ENCODE measurements around the gene DPY19L3.
"Not testable (repeated sequence)": the region's sequence is repeated elsewhere in the genome, so short reads cannot be mapped to it uniquely, and the experiment has no call there.

DPY19L3 gene, protein sequence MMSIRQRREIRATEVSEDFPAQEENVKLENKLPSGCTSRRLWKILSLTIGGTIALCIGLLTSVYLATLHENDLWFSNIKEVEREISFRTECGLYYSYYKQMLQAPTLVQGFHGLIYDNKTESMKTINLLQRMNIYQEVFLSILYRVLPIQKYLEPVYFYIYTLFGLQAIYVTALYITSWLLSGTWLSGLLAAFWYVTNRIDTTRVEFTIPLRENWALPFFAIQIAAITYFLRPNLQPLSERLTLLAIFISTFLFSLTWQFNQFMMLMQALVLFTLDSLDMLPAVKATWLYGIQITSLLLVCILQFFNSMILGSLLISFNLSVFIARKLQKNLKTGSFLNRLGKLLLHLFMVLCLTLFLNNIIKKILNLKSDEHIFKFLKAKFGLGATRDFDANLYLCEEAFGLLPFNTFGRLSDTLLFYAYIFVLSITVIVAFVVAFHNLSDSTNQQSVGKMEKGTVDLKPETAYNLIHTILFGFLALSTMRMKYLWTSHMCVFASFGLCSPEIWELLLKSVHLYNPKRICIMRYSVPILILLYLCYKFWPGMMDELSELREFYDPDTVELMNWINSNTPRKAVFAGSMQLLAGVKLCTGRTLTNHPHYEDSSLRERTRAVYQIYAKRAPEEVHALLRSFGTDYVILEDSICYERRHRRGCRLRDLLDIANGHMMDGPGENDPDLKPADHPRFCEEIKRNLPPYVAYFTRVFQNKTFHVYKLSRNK

DNA sequence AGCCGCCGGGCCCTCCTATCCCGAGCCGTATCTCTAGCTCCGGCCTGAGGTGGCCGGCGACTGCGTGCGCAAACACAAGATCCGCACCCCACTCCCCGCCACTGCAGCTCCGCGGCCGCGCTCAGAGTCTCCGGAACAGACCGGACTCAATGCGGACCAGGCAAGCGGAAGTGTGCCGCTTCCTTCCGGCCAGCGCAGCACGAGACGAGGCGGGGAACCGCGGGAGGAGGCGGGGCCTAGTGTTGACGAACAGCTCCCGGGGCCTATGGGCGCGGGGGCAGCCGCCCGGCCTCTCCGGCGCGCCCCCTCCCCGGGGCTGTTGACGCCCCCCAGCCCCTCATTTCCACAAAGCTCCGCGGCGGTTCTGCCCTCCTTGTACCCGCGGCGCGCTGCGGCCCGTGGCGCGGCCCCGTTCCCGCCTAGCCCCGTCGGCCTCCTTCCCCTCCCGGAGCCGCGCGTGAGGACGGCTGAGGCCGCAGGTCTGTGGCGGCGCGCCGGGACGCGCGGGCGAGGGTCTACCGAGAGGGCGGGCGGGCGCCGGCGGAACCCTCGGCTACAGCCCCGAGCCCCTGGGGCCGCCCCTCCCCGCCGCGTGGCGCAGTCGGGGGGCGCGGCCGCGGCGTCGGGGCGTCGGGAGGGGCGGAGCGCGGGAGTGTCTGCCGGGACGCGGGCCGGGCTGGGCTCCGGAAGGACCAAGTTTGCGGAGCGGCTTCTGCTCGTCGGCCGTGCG is at the start of gene DPY19L3:
DPY19L3 (plus strand) TSS at position 340 of the 730 bp plus-strand sequence. CDS start 2,484 bp downstream, outside the sequence.
- DNase-seq, result peak; percentile 92

DNA sequence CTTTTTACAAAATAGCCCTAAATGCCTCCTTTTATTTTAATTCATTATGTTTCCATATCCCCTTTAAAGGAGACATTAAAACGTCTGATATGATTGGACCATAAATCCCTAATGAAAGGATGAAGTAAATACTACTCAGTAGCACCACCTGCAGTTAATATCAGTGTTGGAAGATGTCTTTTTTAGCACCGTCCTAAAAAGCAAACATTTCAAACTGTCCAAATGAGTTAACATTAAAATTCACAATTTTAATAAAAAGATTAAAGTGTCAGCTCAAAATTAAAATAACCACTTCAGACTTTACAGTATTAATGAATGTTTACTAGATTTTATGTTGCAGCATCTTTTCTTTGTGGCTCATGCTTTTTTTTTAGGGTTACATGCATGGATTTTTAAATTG is 47.9 kb upstream of the DPY19L3 start:
- DNase-seq, result no peak

DNA sequence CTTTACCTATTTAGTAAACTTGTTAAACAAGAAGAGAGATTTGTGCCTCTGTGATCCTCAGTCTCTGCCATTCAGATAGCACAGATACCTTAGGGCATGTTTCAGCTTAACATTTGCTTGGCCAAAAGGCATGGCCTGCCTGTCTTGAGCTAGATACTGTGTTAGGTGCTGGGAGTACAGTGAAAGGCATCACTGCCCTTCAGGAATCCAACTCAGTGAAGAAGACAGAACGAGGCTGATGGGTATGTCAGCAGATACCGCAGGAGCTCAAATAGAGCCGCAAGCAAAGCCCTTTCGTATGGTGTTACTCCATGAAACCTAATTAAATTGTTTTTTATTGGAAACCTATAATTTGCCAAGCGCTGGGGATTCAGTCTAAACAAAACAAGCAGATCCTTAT is 47.2 kb upstream of the DPY19L3 start:
- DNase-seq, result no peak

DNA sequence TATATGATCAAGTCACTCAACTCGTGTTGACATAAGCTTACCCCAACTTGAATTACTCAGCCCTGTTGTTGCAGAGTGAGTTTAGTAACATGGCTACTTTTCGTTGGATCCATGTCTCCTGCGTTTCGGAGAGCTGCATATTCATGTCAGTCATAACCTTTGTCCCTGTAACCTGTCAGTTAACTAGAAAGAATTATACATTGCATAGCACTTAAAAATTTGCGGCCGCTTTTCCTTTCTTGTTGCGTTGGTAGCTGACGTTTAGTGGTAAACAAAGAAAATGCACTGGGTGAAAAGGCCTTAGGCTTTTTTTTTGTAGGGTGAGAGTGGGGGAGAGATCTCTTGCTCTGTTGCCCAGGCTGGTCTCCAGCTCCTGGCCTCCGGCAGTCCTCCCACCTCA is 46.0 kb upstream of the DPY19L3 start:
- DNase-seq, result no peak

DNA sequence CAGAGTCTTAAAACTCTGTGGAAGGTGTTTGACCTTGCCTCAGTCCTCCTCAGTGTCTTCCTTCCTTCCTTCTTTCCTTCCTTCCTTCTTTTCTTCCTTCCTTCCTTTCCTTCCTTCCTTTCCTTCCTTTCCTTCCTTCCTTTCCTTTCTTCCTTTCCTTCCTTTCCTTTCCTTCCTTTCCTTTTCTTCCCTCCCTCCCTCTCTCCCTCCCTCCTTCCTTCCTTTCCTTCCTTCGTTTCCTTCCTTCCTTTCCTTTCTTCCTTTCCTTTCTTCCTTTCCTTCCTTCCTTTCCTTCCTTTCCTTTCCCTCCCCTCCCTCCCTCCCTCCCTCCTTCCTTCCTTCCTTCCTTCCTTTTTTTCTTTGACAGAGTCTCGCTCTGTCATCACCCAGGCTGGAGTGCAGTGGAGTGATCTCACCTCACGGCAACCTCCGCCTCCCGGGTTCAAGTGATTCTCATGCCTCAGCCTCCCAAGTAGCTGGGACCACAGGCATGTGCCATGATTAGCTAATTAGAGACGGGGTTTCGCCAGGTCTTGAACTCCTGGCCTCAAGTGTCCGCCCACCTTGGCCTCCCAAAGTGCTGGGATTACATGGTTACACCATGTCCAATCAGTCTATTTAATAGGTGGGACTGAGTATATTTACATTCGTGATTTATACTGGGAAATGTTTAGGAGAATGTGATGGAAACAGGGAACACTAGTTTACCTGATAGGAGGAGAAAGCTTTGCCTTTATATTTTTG is 43.8 kb upstream of the DPY19L3 start:
- DNase-seq, result no peak

DNA sequence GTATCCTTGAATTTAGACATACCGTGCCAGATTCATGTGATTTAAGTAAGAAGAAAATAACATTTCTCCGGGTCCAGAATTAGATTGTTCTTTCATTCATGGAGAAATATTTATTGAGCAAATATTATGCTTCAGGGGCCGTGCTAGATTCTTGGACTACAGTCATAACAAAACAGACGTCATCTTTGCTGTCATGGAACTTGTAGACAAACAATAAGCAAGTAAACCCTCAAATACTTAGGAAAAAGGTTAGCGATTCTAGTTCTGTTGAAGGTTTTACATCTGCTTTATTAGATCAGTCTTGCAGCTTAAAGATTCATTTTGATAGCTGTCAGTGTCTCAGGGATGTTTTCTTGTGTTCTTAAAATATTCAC is 43.3 kb upstream of the DPY19L3 start:
- no peak for DNase-seq

DNA sequence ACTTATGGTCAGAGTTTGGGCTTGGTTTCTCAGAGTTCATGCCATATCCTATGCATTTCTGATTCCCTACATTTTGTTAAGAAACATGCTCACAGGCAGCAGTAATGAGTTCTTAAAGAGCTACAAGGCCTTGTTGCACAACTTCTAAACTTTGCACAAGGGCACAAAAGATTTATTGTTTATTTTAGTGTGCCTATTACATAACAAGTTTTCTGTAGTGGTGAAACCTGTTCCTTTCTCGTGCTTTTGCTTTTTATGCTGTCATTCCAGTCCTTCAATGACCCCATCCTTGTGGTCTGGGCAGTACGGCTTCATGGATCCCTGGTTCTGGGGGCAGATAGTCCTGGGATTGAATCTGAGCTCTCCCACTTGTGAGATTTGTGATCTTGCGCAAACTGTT is 42.4 kb upstream of the DPY19L3 start:
- DNase-seq, result no peak

DNA sequence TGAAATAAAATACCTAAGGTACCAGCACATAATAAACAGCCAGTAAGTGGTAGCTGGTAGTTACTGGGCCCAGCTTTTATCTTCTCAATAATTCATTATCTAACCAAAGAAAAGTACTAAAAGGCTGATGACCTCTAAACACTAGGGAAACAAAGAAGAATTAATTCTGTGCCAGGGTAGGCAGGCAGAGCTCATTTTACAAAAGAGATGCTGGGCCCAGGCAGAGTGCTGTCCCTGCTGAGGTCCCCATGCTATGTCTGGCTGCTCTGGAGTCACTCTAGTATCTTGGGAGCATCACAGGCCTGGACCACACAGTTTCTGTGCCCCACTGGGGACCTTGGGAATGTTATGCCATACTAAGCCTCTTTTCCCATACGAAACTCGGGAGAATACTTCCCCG is 41.9 kb upstream of the DPY19L3 start:
- DNase-seq, result no peak

DNA sequence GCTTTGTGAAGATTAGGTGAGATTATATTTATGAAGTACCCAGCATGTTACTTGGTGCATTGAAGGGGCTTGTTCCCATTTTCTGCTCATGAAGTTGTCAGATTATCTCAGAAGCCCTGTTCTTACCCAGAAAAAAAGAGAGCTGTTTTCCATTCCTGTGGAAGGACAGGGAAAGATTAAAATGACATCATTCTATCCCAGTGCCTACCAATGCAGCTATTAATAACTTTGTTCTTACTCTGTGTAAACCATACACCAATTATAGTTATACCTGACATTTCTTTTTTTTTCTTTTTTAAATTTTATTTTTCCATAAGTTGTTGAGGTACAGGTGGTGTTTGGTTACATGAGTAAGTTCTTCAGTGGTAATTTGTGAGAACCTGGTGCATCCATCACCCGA is 41.5 kb upstream of the DPY19L3 start:
- DNase-seq, result no peak

DNA sequence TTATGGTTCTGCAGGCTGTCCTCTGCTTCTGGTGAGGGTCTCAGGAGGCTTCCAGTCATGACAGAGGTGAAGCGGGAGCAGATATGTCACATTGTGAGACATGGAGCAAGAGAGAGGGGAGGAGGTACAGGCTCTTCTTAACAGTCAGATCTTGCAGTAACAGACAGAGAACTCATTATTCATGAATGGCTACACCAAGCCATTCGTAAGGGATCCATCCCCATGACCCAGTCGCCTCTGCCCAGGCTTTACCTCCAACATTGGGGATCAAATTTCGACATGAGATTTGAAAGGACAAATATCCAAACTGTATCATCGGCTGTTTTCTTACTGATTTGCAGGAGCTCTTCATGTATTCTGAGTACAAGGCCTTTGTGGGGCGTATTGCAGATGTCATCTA is 38.5 kb upstream of the DPY19L3 start:
- DNase-seq, result no peak

DNA sequence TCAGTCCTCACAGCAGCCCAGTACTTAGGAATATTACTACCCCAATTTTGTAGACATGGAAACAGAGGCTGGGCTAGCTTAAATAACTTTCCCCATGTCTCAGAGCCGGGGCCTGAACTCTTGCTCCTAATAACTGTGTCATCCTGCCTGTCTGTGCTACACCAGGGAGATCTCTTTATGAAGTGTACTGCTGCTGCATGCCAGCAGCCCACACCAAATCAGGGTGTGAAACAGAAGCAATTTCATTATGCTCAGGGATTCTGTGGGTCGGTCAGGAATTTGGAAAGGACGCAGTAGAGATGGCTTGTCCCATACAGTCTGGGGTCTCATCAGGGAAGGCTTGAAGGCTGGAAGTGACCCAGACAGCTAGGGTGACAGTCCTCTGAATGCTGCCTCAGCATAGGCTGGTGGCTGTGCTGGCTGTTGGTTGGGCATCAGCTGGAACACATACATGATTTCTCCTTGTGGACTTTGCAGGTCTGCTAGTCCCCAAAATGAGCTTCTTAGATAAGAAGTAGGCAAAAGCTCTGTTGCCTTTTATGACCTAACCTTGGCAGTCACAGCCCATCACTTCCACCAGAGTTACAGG is 37.5 kb upstream of the DPY19L3 start:
- no peak for DNase-seq

DNA sequence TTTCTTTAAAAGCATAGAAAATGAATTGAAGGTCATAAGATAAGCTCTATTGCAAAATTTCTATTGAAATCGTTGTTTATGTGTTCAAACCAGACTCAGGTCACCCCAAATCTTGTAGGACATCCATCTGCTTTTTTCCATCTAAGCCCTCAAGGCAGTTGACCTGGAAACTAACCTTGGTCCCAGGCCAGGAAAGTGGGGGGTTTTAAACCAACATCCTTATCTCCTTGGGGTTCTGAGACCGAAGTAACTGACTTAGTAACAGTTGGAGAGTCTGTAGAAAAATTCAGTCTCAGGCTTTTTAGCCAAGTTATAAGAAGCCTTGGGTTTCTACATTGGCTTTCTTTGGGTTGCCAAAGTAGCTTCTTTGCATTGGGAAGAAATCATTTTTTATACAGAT is 36.8 kb upstream of the DPY19L3 start:
- DNase-seq, result no peak

DNA sequence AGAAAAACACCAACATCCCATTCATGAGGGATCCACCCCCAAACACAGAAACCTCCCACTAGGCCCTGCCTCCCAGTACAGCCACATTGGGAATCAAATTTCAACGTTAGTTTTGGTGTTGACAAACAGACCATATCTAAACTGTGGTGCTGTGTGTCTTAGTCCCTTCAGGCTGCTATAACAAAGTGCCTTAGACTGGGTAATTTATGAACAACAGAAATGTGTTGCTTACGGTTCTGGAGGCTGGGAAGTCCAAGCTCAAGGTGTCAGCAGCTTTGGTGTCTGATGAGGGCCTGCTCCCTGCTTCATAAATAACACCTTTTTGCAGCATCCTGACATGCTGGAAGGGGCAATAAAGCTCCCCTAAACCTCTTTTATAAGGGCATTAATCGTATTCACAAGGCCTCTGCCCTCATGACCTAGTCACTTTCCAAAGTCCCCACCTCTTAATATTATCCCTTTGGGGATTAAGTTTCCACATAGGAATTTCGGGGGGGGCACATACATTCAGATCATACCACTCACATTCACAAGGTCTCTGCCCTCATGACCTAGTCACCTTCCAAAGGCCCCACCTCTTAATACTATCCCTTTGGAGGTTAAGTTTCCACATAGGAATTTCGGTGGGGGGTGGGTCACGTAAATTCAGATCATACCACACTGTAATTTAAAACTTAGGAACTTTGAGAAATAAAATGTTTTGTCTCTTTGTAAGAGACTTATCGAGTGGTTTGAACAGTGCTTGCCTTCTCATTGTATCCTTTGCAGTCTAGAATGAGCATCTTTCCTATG is 32.6 kb upstream of the DPY19L3 start:
- no peak for DNase-seq

DNA sequence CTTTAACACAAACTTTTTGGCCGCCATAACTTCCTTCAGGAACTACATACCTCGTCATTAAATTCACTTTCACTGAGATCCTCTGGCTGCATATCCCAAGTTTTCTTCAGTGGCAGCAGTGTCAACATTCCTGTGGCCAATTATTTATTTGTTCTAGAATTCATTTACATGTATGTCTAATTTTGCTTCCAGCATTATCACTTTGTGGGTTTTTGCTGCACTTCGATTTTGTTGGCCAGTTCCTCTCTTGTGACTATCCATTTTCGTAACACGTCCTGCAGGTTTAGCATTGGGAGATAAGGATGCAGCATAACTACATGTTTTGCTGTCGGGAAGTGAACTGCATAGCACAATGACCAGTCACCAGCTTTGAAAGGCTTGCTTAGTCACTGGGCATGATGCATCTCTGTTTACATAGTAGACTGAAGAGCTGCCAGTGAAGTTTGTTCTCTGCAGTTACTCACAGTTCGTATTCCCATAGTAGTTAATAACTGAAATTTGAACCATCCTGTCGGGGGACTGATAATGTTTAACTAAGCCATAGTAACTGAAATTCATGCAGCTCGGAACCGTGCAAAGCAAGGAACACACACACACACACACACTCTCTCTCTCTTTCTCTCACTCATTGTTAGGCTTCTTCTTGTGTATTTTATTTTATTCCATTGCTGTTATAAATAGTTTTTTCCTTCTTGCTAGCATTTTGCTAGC is 31.8 kb upstream of the DPY19L3 start:
- DNase-seq, result no peak

DNA sequence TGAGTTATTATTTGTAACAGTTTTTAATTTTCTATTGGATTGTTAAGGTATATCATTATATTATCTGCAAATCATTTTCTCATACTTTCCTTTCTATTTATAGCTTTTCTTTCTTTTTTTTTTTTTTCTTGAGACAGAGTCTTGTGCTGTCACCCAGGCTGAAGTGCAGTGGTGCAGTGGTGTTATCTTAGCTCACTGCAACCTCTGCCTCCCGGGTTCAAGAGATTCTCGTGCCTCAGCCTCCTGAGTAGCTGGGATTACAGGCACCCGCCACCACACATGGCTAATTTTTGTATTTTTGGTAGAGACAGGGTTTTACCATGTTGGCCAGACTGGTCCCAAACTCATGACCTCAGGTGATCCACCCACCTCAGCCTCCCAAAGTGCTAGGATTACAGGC is 31.2 kb upstream of the DPY19L3 start:
- DNase-seq, result not testable (repeated sequence)

DNA sequence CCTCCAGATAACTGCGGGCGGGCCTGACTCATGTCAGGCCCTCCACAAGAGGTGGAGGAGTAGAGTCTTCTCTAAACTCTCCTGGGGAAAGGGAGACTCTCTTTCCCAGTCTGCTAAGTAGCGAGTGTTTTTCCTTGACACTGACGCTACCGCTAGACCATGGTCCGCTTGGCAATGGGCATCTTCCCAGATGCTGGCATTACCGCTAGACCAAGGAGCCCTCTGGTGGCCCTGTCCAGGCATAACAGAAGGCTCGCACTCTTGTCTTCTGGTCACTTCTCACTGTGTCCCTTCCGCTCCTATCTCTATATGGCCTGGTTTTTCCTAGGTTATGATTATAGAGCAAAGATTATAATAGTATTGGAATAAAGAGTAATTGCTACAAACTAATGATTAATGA is 28.5 kb upstream of the DPY19L3 start:
- DNase-seq, result not testable (repeated sequence)

DNA sequence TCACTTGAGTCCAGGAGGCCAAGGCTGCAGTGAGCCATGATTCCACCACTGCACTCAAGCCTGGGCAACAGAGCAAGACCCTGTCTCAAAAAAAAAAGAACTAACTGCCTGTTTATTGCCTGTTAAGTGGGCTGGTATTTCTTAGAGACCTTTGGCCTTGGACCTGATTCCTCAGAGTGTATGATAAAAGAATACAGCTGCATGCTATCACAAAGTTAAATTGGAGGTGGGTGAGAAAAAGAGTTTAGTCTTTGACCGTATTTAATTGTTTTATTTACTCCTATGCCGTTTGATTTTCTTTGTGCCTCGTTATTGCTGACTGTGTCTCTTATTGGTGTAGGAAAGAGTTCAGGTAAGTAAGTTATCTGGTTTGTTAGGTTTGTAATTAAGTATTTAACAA is 25.3 kb upstream of the DPY19L3 start:
- no peak for DNase-seq

DNA sequence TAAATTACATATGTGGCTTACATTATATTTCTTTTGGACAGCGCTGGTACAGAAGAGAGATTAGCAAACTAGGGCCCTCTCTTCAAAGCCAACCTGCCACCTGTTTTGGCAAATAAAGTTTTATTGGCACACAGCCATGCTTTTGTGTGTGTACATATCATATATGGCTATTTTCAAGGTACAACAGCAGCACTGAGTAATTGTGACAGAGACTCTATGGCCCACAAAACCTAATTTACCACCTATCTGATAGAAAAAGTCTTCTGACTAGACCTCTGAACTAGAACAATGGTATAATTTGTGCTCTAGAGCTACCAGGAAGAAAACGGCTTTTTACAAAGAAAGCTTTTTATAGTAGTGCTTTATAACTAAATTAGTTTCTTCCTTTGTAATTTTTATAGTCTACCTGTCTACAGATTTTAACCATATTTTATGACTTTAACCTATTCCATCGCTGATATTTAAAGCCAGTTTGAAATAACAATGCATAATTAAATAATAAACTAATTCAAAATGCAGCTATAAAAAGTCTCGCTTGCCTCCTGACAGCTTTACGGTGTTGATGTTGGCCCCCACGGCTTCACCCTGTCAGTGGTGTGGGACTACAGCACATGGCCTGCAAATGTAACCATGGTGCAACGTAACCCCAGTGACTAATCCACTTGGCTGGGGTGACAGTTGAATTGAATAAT is 17.7 kb upstream of the DPY19L3 start:
- DNase-seq, result no peak

DNA sequence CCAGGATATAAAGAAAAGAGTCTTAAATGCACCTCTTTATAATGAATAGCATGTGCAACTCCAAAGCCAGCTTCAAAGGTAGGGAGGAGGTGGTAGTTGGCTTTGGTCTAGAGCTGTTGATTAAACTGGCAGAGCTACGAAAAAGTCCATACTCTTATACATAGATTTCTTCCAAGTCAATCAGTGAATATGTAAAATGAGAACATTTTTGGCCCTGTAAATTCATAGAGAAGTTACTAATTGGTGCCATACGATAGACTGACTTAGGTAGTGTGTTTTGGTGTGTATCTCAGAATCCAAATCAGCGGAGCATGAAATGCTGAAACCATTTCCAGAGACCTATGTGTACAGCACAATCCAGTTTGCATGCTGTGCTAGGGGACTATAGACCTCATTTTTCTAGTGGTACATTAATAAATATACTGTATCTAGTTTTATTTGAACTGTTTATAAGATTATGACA is 17.1 kb upstream of the DPY19L3 start:
- no peak for DNase-seq

DNA sequence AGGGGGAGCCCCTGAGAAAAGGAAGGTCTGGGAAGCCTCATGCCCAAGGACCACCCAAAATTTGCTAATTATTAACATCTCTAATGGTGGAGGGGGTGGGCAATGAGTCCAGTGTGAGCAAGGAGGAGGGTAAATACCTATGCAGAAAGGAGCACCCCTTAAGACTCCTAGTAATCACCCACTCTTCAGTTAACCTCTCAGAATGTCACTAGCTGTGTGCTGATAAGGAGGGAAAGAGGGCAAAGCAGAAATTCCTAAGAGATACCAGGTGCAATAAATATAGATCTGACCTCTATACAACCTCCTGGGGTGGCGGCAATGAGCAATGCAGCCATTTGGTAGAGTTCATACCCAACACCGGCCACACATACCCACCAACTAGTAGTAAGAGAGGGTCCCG is 12.7 kb upstream of the DPY19L3 start:
- no peak for DNase-seq
